HuH-7.5 (cell line): Measurements from ENCODE around the gene CREBL2.
"Not testable (repeated sequence)": the region's sequence is repeated elsewhere in the genome, so short reads cannot be mapped to it uniquely, and the experiment has no call there.

Experiments used
- DNase-seq: peaks from one replicate; pipeline ENCODE4 v3.0.0; 2011; ENCODE audit warnings: low spot score

CREBL2 gene

GRCh38 chr12:12636641-12637040, 25.0 kb downstream of the CREBL2 start:
- no peak for DNase-seq

- DNase-seq: not testable (repeated sequence)
These were observed 28.3 kb downstream of the CREBL2 start for GRCh38 chr12:12639995-12640394.

- DNase-seq: no peak
These were observed 30.0 kb downstream of the CREBL2 start for GRCh38 chr12:12641650-12642049.

- DNase-seq: no peak
These were observed 31.2 kb downstream of the CREBL2 start for GRCh38 chr12:12642916-12643315.

- DNase-seq: no peak
These were observed 33.8 kb downstream of the CREBL2 start for GRCh38 chr12:12645485-12645884.

DNA sequence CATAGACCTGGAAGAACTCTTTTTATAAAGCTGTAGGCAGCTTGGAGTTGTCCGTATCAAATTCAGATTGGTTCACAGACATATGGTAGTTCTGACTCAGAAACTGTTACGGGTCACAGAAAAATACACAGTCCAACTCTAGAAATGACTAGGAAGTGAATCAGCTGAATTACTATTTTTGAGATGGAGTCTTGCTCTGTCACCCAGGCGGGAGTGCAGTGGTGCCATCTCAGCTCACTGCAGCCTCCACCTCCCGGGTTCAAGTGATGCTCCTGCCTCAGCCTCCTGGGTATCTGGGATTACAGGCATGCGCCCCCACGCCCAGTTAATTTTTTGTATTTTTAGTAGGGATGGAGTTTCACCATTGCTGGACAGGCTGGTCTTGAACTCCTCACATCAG, 34.3 kb downstream of the CREBL2 start:
- not testable (repeated sequence) for DNase-seq

DNA sequence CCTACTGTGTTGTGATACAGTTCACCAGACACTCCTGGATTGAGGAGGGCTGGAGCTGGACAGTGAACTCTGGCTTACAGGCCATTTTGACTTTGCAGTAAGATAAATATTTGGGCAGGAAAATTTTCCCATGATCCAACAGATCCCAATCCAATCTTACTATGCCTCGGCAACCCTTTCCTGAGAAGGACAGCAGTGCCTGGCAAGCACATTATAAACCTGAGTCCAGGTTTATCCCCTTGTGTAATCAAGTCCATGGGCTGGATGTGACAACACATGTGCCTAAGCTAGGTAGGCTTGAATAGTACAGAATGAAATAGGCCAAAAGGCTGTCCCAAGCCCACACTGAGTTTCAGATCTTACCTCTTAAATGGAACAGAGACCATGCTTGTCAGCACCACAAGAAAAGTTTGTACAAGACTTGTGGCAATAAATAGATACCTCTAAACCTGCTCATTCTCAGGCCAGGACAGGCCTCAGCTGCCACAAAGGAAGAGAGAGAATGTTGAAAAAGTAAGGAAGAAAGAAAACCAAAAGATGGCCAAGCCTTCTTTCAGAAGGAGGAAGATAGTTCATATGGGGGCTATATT, 34.9 kb downstream of the CREBL2 start:
- no peak for DNase-seq

DNA sequence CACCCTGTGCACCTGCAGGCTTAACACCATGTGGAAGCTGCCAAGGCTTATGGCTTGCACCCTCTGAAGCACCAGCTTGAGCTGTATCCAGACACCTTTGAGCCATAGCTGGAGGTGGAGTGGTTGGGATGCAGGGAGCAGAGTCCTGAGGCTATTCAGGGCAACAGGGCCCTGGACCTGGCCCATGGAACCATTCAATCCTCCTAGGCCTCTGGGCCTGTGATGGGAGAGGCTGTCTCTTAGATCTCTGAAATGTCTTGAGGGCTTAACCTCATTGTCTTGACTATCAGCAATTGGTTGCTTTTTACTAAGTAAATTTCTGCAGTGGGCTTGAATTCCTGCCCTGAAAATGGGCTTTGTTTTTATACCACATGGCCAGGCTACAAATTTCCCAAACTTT, 36.6 kb downstream of the CREBL2 start:
- no peak for DNase-seq

GRCh38 chr12:12648951-12649650, 37.4 kb downstream of the CREBL2 start:
- no peak for DNase-seq

DNA sequence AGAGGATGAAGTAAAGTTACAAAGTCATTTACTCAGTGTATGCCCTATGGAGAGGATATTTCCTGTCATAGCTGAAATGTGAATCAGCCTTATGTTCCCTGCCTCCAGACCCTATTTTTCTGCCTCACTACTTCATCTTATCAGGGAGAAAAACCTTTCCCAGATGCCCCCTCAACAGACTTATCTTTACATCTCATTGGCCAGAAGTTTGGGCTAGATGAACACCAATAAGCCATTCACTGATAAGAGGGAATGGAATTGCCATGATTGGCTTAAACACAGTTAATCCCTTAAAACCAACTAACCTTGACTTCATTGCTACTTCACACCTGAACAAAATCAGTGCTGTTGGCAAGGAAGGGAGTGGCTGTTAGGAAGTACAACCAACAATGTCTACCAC, 40.1 kb downstream of the CREBL2 start:
- DNase-seq: no peak

GRCh38 chr12:12652704-12653103, 41.0 kb downstream of the CREBL2 start:
- not testable (repeated sequence) for DNase-seq

GRCh38 chr12:12653922-12654321, 42.2 kb downstream of the CREBL2 start:
- no peak for DNase-seq

DNA sequence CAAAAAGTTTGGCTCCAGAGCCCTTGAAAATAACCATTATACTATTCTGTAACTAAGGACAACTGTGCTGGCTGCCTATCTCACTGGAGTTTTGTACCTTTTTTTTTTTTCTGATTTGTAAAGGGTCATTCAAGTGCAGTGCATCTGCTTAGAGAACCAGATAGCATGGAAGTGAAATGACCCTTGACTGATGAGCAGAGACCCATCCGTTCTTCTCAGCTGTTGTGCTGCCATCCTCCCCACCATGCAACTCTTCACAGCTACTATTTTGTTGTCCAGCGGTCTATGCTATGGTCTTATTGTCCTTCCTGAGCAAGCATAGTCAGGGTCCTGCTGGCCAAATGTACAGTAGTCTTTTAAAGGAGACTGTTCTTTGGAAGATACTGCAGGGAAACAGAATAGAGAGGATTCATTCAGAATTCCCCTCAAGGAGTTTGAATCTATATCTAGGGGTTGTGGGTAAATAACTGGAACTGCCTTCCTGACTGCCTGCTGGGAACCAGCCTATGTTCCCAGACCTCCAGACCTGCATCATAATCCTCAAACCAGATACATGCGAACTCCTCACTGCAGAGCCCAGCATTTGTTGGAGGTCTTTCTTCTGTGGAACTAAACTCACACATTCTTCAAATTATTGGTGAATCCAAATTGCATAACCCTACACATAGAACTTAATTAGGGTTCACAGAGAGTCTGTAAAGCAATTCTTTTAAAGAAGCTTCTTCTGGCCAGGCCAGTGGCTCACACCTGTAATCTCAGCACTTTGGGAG, 43.2 kb downstream of the CREBL2 start:
- no peak for DNase-seq

DNA sequence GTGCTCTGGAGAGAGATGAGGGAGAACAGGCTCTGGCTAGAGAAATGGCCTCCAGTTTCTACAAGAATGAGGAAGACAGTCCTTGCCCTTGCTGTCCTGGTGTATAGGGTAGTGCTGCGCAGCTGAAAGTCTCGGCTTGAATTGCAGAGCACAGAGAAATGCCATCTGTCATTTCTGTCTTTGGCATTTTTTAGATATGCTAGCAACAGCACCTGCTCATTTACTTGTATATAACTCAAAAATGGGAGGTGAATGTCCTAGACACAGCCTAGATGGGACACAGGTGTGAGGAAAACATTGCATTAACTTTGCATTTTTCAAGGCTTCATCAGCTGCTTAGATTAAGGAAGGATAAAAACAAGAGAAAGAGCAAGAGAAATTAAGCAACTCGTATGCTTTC, 48.5 kb downstream of the CREBL2 start:
- DNase-seq: no peak

- no peak for DNase-seq
These were observed 49.6 kb downstream of the CREBL2 start for GRCh38 chr12:12661086-12661856.

- no peak for DNase-seq
These were observed 52.1 kb downstream of the CREBL2 start for GRCh38 chr12:12663644-12664294.

DNA sequence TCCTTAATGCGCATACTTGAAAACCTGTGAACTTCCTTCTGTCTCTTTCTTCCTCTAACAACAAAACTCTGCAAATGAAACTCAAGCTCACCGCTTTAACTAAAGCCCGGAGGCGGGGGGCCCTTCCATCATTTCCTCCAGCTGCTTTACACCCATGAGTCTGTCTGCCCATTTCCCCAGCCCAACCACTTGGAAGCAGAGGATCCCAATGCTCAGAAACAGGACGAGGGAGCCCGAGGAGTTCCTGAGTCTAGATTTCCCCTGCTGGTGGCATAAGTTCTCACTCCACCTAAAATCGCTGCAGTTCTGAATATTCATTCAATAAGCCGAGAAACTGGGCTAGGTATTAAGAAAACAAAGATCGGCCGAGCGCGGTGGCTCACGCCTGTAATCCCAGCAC, 53.5 kb downstream of the CREBL2 start:
- DNase-seq: no peak

- no peak for DNase-seq
These were observed 56.3 kb downstream of the CREBL2 start for GRCh38 chr12:12668005-12668404.

DNA sequence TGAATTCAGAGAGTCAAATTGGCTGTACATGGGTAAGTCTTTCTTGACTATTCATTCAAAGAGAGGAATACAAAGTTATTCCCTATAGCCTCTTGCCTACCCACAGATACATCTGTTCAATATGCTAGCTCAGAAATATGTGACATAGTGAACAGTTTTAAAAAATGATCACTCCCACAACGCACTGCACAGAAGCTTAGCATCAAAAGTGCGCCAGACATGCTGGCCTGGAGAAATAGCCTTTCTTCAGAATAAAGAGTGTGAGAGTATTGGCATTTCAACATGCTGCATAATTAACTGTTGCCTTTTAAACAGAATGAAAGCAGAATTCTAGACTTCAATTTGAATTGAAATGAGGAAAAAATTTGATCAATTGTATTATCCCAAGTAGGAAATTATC, 57.3 kb downstream of the CREBL2 start:
- no peak for DNase-seq

DNA sequence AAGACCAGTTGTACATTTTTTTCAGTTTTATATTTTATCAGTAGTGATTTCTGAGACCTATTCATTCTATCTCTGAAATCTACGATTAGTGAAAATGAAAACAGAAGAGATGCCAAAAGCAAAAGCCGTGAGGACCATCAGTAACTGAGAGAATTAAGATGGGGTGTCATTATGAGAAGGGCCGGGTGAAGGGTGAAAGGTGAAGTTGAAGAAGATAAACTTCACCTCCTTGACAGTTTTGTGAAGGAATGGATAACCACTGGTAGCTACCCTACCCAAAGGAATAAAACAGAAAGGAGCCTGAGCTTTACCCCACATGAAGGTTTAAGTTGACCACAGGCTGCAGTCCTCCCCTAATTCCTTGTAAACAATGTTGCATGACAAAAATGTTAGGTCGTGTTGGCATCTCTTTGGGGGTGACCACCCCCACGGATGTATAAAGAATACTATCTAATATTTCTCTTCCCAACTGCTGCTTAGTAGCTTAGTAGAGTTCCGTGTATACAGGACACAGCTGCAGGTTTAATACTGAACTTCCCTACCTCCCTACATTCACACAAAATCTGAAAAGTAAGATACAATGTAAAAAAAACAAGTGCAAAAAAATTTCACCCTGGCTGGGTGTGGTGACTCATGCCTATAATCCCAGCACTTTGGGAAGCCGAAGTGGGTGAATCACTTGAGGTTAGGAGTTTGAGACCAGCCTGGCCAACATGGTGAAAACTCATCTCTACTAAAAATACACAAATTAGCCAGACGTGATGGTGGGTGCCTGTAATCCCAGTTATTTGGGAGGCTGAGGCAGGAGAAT, 60.4 kb downstream of the CREBL2 start:
- DNase-seq: no peak

DNA sequence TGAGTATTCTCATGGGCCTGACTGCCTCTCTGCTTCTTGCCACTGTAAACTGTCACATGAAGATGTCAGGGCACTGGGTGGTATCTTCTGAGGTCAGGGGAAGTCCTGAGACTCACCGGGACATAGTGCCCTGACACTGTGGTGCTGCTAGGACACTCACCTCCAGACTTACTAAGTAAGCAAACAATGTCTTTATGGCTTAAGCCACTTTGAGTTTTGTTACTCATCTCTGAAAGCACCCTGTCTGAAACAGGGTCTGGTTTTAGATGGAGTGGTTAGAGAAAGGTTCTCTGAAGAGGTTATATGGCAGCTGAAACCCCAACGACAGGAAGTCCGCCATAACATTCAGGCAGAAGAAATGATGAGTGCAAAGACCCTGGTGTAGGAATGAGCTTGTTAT, 61.6 kb downstream of the CREBL2 start:
- no peak for DNase-seq
